HepG2 (cell line): ENCODE measurements around the gene METAP1D. TPM values are rescaled to one million over a fixed set of nuclear protein-coding genes. Genes with fewer than 3 reads are reported as not detected.

Experiments
- ATAC-seq: fragments of 200-7000 bp; cut with Tn5 transposase; 3 replicates; pipeline ENCODE4 v1.9.1; 2020; ENCODE audit warnings: mild to moderate bottlenecking, moderate library complexity
- BruUV-seq: library from RNA; stranded (reverse); fragments of 400-500 nt; replicated peaks from 2 replicates; lab custom pipeline; 2021; lab: Mats Ljungman, UMichigan
- CTCF ChIA-PET: fragments of 300-600 bp; formaldehyde crosslinking; extraction: SDS; loops from one replicate; lab custom pipeline; 2021; ENCODE audit warnings: low total read pairs, inconsistent platforms, low intra/inter-chr PET ratio; lab: Yijun Ruan, JAX
- POLR2A ChIA-PET: fragments of 350-600 bp; sonication (Branson Sonifier 250); formaldehyde crosslinking; loops from one replicate; lab custom pipeline; 2020; ENCODE audit warnings: antibody characterized with exemption, inconsistent platforms; lab: Yijun Ruan, JAX
- DNase-seq: peaks from one replicate; pipeline ENCODE4 v3.0.0-alpha.2; 2015; ENCODE audit warnings: low spot score
- FAIRE-seq: peaks from 3 replicates; lab custom pipeline; 2011; peaks lifted over from hg19 to GRCh38; lab: Jason Lieb, UNC
- H2AFZ ChIP-seq: one replicate; pipeline ENCODE4 v1.6.1; 2011; ENCODE audit warnings: low read length, inconsistent platforms
- H3K27ac ChIP-seq: fragments of 300-600 bp; 3 replicates; pipeline ENCODE4 v1.8.0; 2011; ENCODE audit warnings: mixed run types, mild to moderate bottlenecking, mixed read lengths, low read length, inconsistent platforms; ENCODE audit not compliant: insufficient read depth; ENCODE audit errors: extremely low read length
- H3K27me3 ChIP-seq, 2 experiments: fragments of 200-600 bp in 1 of 2; 2 replicates in 1 of 2; 3 replicates in 1 of 2; pipeline versions ENCODE4 v1.6.0 to v1.8.0; 2011; ENCODE audit warnings: low read length in 2 of 2, mild to moderate bottlenecking in 2 of 2, moderate library complexity in 2 of 2, inconsistent platforms in 1 of 2; ENCODE audit not compliant: insufficient read depth in 2 of 2, control insufficient read depth in 1 of 2
- H3K36me3 ChIP-seq, 2 experiments: fragments of 200-600 bp in 1 of 2; replicated peaks in 1 of 2; 2 replicates in 1 of 2; 3 replicates in 1 of 2; pipeline versions ENCODE4 v1.5.1 to v1.8.0; 2011; ENCODE audit warnings: low read length in 2 of 2, inconsistent platforms in 1 of 2; ENCODE audit not compliant: insufficient read depth in 2 of 2, control insufficient read depth in 1 of 2
- H3K4me1 ChIP-seq: 2 replicates; pipeline ENCODE4 v1.5.1; 2012; ENCODE audit warnings: low read length, inconsistent platforms; ENCODE audit not compliant: insufficient read depth
- H3K4me2 ChIP-seq: 2 replicates; pipeline ENCODE4 v1.6.0; 2011; ENCODE audit warnings: low read depth, low read length, inconsistent platforms
- H3K4me3 ChIP-seq, 3 experiments: fragments of 200-600 bp in 1 of 3; sonication (generic), shearing (Covaris generic) in 1 of 3; replicated peaks in 1 of 3; 2 replicates each; pipeline ENCODE4 v1.5.1; 2011 to 2016; ENCODE audit warnings: low read length in 3 of 3, inconsistent platforms in 2 of 3, low read depth in 2 of 3, mild to moderate bottlenecking in 2 of 3, control low read depth in 1 of 3, mixed read lengths in 1 of 3; ENCODE audit not compliant: insufficient read depth in 1 of 3
- H3K79me2 ChIP-seq: one replicate; pipeline ENCODE4 v1.6.1; 2011; ENCODE audit warnings: low read length, inconsistent platforms; ENCODE audit not compliant: insufficient read depth
- H3K9ac ChIP-seq: 2 replicates; pipeline ENCODE4 v1.6.0; 2011; ENCODE audit warnings: mild to moderate bottlenecking, low read depth, low read length, inconsistent platforms; ENCODE audit not compliant: insufficient read depth
- H3K9me3 ChIP-seq: 2 replicates; pipeline ENCODE4 v1.5.1; 2012; ENCODE audit warnings: mild to moderate bottlenecking, low read length
- H4K20me1 ChIP-seq: 2 replicates; pipeline ENCODE4 v1.6.0; 2011; ENCODE audit warnings: inconsistent platforms, mild to moderate bottlenecking, low read length, moderate library complexity; ENCODE audit not compliant: insufficient read depth
- NR3C1 ChIP-seq: sonication (generic); formaldehyde crosslinking; IDR thresholded peaks from 2 replicates; pipeline ENCODE4 v1.4.0; 2020; ENCODE audit warnings: missing genetic modification reagents
- ZNF792 ChIP-seq: IDR thresholded peaks from 2 replicates; pipeline ENCODE4 v1.6.1; 2016
- WGBS: methylation state at CpG from one replicate; pipeline ENCODE4 v1.1.6; 2017; ENCODE audit warnings: low lambda C conversion rate; 5-methylcytosine and 5-hydroxymethylcytosine counted together
- in situ Hi-C: cut with HindIII; loops from 2 replicates; pipeline ENCODE4 v1.10.0; 2017; ENCODE audit warnings: low pct_unique_long_range_greater_than_20kb; ENCODE audit not compliant: extremely low pct_ligation_motif_present
- intact Hi-C: fragments of 100-400 bp; cut with micrococcal nuclease; formaldehyde crosslinking; loops from one replicate; pipeline ENCODE4 v1.10.0; 2022; ENCODE audit not compliant: unreplicated experiment
- polyA plus RNA-seq, 8 experiments: library from polyadenylated mRNA; depleted of rRNA in 3 of 8; stranded (reverse) in 7 of 8; unstranded in 1 of 8; fragments of >200 nt; fragmentation: Illumina TruSeq in 4 of 8; extraction: Trizol in 4 of 8; gene quantifications; 2 replicates each; pipeline versions ENCODE4 v1.2.1 to v1.2.3, GENCODE V29; 2011 to 2016; ENCODE audit warnings: low read depth in 4 of 8, missing spikeins in 1 of 8, mixed read lengths in 1 of 8; ENCODE audit not compliant: insufficient read depth in 1 of 8
- total RNA-seq, 5 experiments: library from RNA; depleted of rRNA; stranded (reverse); fragments of >200 nt; fragmentation: Illumina TruSeq; extraction: Trizol; gene quantifications; 2 replicates each; pipeline ENCODE4 v1.2.3, GENCODE V29; 2016; ENCODE audit warnings: low read depth in 1 of 5
- TF ChIP-seq, protein P1 (sequence below): sonication (generic); formaldehyde crosslinking; IDR thresholded peaks from 2 replicates; pipeline ENCODE4 v1.4.0; 2020; ENCODE audit warnings: mild to moderate bottlenecking, missing genetic modification reagents
- TF ChIP-seq, protein P2 (sequence below): fragments of 450-650 bp; IDR thresholded peaks from 2 replicates; pipeline ENCODE4 v1.6.1; 2016
- TF ChIP-seq, protein P3 (sequence below): sonication (generic); formaldehyde crosslinking; IDR thresholded peaks from 2 replicates; pipeline ENCODE4 v1.4.0; 2020; ENCODE audit warnings: missing genetic modification reagents, mild to moderate bottlenecking, borderline replicate concordance
- TF ChIP-seq, protein P4 (sequence below): sonication (generic); formaldehyde crosslinking; IDR thresholded peaks from 2 replicates; pipeline ENCODE4 v1.8.1; 2023; ENCODE audit warnings: missing genetic modification reagents, inconsistent platforms, borderline replicate concordance
- TF ChIP-seq, protein P5 (sequence below): sonication (generic); formaldehyde crosslinking; IDR thresholded peaks from 2 replicates; pipeline ENCODE4 v1.4.0; 2020; ENCODE audit warnings: missing genetic modification reagents
- TF ChIP-seq, protein P6 (sequence below): sonication (generic); formaldehyde crosslinking; IDR thresholded peaks from 2 replicates; pipeline ENCODE4 v1.4.0; 2020; ENCODE audit warnings: missing genetic modification reagents, mild to moderate bottlenecking, borderline replicate concordance

The METAP1D gene
- total and polyA plus RNA-seq, 2 of the 13 experiments (the other 11 are each of a cell fraction or from before 2014, with no cell fraction given), result 14.7 to 21.6 TPM

DNA sequence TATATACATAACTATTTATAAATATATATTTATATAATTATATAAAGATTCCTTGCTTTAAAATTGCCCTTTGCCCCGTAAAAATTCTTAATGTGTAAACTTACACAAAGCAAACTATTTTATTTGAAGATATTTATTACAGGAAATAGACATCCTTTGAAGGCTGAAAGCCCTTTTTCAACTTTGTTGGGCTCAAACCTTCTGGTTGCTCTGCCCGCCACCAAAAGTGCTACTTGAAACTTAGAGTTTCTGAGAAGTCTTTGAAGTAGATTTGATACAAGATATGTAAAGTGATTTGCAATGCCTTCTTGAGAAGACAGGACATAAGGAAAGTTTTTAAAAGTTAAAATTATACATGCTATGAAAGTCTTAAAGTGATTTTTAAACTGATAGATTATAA, 36.6 kb upstream of the METAP1D start (continued):
- TF ChIP-seq, protein P1, sequence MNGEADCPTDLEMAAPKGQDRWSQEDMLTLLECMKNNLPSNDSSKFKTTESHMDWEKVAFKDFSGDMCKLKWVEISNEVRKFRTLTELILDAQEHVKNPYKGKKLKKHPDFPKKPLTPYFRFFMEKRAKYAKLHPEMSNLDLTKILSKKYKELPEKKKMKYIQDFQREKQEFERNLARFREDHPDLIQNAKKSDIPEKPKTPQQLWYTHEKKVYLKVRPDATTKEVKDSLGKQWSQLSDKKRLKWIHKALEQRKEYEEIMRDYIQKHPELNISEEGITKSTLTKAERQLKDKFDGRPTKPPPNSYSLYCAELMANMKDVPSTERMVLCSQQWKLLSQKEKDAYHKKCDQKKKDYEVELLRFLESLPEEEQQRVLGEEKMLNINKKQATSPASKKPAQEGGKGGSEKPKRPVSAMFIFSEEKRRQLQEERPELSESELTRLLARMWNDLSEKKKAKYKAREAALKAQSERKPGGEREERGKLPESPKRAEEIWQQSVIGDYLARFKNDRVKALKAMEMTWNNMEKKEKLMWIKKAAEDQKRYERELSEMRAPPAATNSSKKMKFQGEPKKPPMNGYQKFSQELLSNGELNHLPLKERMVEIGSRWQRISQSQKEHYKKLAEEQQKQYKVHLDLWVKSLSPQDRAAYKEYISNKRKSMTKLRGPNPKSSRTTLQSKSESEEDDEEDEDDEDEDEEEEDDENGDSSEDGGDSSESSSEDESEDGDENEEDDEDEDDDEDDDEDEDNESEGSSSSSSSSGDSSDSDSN (CRISPR knock-in tag), result no peak
- TF ChIP-seq NR3C1 (CRISPR knock-in tag), result no peak

DNA sequence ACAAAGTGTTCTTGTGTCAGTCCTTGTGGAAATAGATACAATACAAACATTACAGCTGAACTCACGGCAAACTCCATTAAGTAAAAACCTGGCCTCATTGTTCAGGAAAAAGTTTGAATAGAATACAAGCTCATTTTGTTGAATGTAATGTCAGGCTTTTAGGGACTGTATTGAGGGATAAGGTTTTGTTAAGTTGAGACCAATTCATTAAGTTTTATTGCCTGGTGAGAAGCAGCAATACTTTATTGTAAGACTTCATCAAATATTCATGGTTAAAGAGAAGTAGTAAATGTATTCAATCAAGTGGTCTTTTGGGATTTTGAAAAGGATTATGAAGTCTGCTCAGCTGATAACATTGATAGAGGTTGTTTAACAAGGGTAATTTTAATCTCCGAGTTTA, 35.4 kb upstream of the METAP1D start:
- Histone ChIP-seq H3K27me3 (no peaks in the 10 kb centered on the region), H2AFZ (no peak overlapping the region), H4K20me1 (no peaks in the 10 kb centered on the region), H3K36me3 (peaks cover 8 to 19% of the 10 kb centered on the region in 2 experiments), H3K9me3 (no peaks in the 10 kb centered on the region), H3K4me3 (no peak overlapping the region), H3K4me1 (peaks cover 16% of the 10 kb centered on the region), H3K4me2 (no peak overlapping the region), H3K27ac (no peak overlapping the region), H3K9ac (no peak overlapping the region), H3K79me2 (no peaks in the 10 kb centered on the region)
- 56% methylated on average over 2 of the region's 2 CpGs for WGBS
- in situ Hi-C loops (no loop called here), intact Hi-C loops (no loop called here)
- no TSS peak for BruUV-seq
- DNase-seq (no peak), FAIRE-seq (no peak), ATAC-seq (no peak)
- CTCF ChIA-PET, result no interaction called here
- POLR2A ChIA-PET, result no interaction called here
- TF ChIP-seq, protein P2, sequence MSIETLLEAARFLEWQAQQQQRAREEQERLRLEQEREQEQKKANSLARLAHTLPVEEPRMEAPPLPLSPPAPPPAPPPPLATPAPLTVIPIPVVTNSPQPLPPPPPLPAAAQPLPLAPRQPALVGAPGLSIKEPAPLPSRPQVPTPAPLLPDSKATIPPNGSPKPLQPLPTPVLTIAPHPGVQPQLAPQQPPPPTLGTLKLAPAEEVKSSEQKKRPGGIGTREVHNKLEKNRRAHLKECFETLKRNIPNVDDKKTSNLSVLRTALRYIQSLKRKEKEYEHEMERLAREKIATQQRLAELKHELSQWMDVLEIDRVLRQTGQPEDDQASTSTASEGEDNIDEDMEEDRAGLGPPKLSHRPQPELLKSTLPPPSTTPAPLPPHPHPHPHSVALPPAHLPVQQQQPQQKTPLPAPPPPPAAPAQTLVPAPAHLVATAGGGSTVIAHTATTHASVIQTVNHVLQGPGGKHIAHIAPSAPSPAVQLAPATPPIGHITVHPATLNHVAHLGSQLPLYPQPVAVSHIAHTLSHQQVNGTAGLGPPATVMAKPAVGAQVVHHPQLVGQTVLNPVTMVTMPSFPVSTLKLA, result no peak
- TF ChIP-seq, protein P3, sequence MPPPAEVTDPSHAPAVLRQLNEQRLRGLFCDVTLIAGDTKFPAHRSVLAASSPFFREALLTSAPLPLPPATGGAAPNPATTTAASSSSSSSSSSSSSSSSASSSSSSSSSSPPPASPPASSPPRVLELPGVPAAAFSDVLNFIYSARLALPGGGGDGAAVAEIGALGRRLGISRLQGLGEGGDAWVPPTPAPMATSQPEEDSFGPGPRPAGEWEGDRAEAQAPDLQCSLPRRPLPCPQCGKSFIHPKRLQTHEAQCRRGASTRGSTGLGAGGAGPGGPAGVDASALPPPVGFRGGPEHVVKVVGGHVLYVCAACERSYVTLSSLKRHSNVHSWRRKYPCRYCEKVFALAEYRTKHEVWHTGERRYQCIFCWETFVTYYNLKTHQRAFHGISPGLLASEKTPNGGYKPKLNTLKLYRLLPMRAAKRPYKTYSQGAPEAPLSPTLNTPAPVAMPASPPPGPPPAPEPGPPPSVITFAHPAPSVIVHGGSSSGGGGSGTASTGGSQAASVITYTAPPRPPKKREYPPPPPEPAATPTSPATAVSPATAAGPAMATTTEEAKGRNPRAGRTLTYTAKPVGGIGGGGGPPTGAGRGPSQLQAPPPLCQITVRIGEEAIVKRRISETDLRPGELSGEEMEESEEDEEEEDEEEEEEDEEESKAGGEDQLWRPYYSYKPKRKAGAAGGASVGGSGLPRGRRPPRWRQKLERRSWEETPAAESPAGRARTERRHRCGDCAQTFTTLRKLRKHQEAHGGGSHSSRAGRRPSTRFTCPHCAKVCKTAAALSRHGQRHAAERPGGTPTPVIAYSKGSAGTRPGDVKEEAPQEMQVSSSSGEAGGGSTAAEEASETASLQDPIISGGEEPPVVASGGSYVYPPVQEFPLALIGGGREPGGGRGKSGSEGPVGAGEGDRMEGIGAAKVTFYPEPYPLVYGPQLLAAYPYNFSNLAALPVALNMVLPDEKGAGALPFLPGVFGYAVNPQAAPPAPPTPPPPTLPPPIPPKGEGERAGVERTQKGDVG (CRISPR knock-in tag), result no peak
- TF ChIP-seq, protein P4, sequence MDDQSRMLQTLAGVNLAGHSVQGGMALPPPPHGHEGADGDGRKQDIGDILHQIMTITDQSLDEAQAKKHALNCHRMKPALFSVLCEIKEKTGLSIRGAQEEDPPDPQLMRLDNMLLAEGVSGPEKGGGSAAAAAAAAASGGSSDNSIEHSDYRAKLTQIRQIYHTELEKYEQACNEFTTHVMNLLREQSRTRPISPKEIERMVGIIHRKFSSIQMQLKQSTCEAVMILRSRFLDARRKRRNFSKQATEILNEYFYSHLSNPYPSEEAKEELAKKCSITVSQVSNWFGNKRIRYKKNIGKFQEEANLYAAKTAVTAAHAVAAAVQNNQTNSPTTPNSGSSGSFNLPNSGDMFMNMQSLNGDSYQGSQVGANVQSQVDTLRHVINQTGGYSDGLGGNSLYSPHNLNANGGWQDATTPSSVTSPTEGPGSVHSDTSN (CRISPR knock-in tag), result no peak
- TF ChIP-seq, protein P5, sequence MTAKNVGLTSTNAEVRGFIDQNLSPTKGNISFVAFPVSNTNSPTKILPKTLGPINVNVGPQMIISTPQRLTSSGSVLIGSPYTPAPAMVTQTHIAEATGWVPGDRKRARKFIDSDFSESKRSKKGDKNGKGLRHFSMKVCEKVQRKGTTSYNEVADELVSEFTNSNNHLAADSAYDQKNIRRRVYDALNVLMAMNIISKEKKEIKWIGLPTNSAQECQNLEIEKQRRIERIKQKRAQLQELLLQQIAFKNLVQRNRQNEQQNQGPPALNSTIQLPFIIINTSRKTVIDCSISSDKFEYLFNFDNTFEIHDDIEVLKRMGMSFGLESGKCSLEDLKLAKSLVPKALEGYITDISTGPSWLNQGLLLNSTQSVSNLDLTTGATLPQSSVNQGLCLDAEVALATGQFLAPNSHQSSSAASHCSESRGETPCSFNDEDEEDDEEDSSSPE (CRISPR knock-in tag), result no peak
- no peak for TF ChIP-seq ZNF792 (CRISPR knock-in tag)
- TF ChIP-seq, protein P6, sequence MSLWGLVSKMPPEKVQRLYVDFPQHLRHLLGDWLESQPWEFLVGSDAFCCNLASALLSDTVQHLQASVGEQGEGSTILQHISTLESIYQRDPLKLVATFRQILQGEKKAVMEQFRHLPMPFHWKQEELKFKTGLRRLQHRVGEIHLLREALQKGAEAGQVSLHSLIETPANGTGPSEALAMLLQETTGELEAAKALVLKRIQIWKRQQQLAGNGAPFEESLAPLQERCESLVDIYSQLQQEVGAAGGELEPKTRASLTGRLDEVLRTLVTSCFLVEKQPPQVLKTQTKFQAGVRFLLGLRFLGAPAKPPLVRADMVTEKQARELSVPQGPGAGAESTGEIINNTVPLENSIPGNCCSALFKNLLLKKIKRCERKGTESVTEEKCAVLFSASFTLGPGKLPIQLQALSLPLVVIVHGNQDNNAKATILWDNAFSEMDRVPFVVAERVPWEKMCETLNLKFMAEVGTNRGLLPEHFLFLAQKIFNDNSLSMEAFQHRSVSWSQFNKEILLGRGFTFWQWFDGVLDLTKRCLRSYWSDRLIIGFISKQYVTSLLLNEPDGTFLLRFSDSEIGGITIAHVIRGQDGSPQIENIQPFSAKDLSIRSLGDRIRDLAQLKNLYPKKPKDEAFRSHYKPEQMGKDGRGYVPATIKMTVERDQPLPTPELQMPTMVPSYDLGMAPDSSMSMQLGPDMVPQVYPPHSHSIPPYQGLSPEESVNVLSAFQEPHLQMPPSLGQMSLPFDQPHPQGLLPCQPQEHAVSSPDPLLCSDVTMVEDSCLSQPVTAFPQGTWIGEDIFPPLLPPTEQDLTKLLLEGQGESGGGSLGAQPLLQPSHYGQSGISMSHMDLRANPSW (CRISPR knock-in tag), result no peak
